ENCODE measurements around the gene CUL7.

Gene CUL7

DNA sequence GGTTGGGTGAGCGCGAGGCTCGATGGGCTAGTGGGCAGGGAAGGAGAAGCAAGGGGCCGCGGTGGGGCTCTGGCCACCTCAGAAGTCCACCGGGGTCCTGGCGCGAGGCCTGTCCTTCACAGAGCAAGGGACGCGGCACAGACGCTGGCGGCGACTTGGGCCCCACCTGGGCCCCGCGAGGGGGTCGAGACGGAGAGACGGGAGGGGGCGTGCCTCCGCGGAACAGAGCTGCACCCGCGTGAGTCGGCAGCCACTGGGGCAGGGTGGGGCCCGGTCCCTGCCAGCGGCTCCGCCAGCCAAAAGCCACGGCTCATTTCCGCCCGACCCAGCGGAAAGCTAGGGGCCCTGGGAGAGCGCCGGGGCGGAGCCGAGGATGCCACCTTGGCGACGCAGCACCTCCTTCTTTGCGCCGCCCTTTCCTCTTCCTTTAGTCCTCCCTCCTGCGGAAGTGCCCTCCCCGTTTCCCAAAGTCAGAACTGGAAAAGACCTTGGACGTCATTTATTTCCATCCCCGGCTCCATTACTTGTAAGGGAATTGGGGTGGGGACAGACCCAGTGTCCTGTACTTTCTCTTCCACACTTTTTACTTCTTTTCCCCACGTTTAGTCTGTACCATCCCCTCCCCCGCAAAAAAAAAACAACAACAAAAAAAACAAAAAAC lies at the start of gene CUL7:
Gene CUL7 (minus strand): TSS at position 307 of the 661 bp plus-strand sequence. CDS start 1,063 bp downstream, outside the sequence.
- DNase-seq (ENCODE audit: low read depth), result peak; percentile 98

DNA sequence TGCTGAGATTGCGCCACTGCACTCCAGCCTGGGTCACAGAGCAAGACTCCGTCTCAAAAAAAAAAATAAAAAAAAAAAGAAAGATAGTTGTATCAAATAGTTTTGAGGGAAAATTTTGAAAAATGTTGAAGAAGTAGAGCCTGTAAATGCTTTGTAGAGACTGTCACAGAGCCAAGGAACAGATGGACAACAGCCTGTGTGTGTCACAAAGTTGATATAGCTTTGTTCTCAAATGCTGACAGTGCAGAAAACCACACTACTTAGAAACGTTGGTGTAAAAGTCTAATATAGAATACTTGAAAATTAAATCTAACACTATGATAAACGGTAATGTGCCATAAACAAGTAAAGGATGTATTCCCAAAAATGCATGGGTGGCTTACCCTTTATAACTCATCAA lies 47.8 kb upstream of the CUL7 start:
- peak; percentile 29 for DNase-seq (ENCODE audit: low read depth)

DNA sequence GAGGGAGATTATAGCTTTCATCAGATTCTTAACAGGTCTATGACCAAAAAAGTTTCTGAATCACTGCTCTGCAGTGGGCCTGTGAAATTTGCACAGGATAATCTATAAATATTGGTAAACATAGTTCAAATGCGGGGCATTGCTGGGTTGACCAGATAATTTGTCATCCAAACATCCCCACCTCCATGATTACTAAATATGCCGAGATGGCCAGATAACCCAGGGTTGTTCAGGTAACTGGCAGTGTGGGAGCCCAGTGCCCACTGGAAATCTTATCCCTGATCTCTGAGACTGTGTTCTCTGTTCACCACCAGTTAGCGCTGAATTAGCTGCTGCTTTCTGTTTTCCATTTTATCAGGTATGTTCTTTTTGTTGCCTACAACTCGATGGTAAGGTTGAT lies 43.9 kb upstream of the CUL7 start:
- DNase-seq (ENCODE audit: low read depth), result no peak

DNA sequence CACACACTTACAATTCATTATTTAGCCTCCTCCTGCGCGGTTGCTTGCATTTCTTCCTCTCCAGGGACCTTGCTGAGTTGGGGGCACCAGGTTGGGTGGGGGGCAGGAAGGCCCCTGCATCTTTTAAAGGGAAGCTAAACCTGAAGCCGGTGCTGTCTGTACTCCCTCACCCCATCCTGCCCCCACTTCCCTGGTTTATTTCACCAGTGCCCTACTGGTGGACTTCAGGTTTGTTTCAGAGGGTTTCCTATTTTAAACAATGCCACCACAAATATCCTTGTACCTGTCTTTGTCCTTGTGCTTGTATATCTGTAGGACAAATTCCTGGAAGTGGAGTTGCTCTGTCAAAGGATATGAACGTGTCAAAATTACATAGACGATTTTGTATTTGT lies 43.4 kb upstream of the CUL7 start:
- DNase-seq (ENCODE audit: low read depth), result no peak

DNA sequence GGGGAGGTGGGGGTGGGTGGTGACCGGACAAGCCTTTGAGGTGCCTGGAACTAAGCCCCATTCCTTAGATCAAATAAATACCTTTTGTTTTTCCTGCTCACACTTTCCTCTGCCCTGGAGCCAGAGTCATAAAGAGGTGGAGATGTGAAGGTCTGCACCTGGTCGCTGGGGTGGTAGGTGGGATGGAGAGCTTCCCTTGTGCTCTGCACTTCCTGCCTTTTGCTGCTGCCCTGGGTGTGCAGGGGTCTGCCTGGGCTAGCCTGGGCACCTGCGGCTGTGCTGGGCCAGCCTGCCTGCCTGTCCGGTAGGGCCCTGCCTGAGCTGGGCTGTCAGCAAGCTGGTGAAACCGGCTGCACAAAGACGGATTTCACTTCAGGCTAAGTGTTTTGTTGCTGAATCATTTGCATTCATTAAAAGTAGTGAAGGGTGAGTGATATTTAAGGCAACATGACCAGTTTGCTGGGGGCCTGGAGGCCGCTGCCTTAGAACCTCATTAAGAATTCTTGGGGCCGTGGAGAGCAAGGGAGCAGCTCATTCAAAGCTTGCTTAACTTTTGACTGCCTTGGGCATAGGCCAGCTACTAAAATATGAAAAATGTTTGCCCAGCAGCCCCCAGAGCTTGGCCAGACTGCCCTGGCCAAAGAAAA lies 42.9 kb upstream of the CUL7 start:
- DNase-seq (ENCODE audit: low read depth), result peak; percentile 99

DNA sequence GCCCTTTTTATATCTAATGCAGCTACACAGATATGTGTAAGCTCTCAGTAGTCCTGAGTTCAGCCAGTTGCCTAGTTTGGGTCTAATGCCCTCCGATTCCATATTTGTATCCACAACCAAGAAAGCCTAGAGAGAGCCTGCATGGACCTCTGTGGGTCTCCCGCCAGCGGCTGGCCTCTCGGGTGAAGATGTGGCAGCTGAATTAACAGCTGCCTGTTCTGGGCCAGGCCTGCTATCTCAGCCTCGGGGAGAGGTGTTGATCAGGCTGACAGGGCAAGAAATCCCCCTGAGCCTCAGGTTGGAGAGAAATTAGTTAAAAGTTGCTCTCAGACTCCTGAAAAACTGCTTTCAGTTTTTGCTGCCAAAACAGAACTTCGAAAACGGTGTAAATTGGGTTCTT lies 42.3 kb upstream of the CUL7 start:
- no peak for DNase-seq (ENCODE audit: low read depth)

DNA sequence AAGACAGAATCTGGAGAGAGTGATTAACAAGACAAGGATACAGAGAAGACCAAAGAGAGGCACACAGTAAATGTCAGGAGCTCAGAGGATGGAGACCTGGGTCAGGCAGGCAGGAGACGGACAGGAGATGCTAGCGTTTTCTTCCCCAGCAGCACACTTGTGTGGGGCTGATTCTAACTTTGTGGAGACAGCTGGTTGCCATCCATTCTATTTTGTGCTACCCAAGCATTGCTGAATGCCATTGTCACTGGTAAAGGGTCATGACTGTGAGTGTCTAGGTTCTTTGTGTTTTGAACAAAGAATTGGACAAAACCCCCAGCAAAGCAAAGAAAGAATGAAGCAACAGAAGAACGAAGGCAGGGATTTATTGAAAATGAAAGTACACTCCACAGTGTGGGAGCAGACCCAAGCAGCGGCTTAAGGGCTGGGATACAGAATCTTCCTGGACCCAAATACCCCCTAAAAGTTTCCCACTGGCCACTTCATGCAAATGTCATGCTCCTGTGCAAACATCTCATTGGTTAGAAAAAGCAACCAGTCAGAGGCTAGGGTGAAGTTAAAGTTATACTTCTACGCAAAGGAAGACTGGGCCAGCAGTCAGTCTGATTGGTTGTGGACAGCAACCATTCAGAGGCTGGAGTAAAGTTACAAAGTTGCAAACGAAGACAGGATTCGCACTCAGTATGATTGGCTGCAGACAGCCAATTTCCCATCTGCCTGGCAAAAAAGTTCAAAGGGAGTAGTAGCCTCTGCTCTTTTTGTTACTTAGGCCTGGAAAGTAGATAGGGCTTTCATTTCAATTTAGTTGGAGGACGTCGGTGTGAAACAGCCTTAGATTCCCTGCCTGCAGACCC lies 40.0 kb upstream of the CUL7 start:
- DNase-seq (ENCODE audit: low read depth), result peak; percentile 90

DNA sequence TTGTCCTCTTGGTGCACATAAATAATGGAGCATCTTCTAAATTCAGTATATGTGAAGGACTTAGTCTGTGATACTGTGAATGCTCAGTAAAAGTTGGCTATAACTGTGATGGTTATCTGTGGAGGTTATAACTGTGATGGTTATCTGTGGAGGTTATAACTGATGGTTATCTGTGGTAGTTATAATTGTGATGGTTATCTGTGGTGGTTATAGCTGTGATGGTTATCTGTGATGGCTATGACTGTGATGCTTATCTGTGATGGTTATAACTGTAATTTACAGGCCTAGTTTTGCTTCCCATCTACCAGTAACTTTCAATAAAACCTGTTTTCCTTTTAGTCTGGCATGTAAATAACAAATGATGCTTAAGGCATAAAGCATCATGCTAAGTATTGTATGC lies 39.0 kb upstream of the CUL7 start:
- DNase-seq (ENCODE audit: low read depth), result no peak

DNA sequence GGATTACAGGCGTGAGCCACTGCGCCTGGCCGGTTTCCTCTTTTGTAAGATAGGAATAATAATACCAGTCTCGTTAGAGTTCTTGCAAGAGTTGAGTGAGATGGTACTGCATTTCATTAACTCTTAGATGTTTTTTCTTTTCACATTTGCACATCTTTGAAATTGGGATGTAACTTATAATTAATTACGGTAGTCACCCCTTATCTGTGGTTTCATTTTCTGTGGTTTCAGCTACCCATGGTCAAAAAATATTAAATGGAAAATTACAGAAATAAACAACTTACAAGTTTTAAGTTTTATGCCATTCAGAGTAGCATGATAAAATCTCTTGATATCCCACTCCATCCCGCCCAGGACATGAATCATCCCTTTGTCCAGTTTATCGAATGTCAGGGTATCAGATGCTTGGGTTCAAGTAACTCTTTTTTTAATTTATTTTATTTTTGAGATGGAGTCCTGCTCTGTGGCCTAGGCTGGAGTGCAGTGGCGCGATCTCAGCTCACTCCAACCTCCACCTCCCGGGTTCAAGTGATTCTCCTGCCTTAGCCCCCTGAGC lies 37.9 kb upstream of the CUL7 start:
- DNase-seq (ENCODE audit: low read depth), result peak; percentile 33

DNA sequence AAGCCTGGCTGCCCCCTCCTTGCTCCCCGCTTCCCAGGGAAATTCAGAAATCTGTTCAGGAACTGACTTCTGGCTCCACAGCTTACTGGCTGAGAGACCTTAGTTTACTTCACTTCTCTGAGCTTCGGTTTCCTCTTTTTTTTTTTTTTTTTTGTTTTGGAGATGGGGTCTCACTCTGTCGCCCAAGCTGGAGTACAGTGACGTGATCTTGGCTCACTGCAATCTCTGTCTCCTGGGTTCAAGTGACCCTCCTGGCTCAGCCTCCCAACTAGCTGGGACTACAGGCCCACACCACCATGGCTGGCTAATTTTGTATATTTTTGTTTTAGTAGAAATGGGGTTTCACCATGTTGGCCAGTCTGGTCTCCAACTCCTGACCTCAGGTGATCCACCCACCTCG lies 37.4 kb upstream of the CUL7 start:
- no peak for DNase-seq (ENCODE audit: low read depth)

DNA sequence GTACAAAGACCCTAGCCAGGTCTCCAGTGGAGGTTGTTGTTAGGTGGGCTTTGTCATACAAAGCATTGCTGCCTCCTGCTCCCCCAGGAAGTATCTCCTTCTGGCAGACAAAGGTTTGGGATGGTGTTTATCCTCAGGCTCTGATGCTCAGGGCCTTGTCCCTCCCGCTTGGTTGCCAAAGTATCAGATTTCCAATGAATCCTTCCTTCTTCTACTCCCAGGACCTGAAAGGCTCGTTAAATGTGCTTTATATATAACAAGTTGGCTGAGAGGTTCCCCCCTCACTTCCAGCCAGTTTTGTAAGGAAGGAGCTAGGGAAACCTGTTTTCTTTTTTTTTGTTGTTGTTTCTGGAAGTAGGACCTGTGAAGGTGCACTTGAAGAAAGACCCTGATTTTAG lies 36.9 kb upstream of the CUL7 start:
- peak; percentile 72 for DNase-seq (ENCODE audit: low read depth)

DNA sequence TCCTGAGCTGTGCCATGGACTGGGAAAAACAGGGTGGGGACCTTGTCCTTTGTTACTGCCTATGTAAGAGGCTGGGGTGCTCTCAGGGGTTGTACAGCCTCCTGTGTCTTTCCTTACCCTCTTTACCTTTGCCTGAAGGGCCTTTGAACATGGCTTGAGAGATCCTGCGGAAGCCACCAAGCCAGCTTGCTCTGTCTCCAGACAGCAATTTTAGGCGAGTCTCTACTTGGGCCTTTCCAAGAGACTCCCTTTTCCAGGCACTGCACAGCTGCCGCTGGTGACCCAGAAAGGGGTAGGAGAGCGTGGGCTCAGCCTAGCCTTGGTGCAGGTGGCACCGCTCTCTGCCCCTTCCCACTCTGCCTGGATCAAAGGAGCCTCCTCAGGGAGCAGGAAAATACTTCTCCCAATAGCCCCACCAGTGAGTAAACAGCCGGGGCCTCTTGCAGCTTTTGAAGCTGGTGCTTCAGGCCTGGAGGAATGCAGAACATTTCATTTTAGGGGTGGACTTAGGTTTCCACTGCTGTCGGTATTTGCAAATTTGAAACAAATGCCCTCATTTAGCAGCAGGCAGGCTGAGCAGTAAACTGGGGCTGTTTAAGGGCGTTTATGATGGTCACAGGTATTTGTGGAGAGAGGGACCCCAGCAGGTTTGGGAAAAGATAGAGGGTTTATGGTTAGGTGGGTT lies 36.4 kb upstream of the CUL7 start:
- DNase-seq (ENCODE audit: low read depth), result peak; percentile 59

DNA sequence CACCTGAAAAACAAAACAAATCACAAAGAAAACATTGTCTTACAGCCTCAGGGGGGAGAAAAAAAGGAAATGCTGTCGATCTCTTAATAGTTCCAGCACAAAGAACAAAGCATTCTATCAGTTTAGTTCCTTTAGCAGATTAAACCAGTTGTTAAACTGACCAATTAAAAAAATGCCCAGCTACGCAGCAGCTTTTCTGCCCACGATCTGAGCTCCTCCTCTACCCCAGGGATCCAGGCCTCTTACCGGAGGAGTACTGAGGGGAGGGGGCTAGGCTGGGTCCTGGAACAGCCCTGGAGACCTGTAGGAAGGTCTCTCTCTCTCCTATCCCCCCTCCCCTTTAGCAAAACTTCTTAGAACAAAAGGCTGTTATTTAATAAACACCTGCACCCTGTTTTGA lies 35.8 kb upstream of the CUL7 start:
- no peak for DNase-seq (ENCODE audit: low read depth)

DNA sequence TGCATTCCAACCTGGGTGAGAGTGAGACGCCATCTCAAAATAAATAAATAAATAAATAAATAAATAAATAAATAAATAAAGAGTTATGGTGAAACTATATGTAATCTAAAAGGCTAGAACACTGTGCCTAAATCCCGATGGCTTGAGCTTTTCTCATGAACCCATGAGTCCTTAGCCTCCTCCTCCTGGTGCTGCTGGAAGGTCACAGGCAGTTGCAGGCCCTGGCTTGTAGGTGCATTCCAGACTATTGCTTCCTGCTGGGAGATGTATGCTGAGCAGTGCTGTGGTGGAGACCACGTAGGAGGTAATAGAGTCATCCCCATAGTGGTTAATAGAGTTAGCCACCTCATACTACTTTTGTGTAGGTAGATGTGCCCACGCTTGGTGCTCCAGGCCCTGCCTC lies 35.0 kb upstream of the CUL7 start:
- DNase-seq (ENCODE audit: low read depth), result peak; percentile 31

DNA sequence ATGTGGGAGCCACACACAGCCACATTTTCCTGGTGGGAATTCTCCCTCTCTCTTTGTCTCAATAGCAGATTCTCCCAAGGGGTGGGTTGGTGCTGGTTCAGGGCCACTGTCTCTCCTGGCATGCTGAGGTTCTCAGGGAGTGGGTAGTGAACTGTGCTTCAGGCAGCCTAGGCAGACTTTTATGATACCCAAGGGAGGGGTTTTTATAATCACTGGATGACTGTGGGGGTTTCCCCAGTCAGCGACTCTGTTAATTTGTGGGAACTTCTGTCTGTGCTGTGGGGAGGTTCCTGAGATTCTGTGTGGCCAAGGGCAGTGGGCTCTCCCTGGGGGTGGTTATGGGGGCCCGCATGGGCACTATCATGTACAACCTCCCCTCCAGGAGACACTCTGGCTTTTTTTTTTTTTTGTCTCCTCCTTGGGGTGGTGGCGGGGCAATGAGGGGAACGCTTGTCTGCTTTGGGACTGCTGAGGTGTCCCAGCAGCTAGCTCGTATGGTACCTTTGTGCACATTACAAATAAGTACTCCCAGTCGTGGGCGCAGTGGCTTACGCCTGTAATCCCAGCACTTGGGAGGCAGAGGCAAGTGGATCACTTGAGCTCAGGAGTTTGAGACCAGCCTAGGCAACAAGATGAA lies 32.5 kb upstream of the CUL7 start:
- no peak for DNase-seq (ENCODE audit: low read depth)

DNA sequence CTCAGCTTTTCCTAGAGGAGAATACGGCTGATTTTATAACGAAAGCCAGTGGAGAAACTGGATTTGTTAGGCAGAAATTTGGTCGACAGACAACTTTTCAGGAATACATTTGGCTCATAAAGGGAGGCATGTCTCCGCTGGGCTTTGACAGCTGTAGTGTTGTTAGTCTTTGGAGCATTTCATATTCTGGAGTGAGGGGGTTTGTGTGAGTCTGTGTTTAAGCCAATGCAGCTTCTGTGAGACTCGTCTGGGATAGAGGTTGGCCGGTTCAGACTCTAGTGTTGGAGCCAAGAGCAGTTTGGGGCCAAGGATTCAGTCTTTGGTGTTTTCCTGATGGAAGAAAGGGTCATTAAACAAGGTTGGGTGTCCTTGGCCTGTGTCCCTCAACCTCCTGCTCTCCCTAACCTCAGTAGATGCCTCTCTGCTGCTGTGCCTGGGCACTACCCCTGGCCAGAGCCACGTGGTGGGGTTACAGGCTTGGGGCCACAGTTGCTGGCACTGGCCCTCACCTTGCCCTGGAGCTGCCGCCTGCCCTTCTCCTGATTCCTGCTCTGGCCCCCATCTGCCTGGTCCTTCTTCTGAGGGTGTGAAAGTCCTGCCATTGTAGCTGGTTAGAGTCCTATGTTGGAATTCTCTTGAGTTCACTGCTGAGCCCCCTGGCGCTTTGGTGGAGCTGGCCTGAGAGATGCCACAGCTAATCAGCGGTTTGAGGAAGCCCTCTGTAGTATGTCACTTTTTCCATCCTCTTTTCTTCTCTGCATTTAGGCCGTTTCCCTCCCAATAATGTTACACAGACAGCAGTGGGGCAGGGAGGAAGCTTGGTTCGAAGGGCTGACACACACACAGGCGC lies 29.4 kb upstream of the CUL7 start:
- DNase-seq (ENCODE audit: low read depth), result peak; percentile 52

DNA sequence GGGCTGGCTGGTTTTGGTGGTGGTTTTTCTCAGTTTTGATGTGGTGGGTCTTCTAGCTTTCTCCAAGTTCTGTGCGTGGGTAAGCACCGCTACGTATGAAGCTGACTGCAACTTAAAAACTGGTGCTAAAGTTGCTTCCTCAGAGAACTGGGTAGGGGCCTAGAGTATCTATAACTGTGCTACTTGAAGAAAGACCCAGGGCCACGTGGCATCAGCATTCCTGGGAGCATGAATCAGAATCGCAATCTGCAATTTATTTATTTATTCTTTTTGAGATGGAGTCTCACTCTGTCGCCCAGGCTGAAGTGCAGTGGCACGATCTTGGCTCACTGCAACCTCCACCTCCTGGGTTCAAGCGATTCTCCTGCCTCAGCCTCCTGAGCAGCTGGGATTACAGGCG lies 28.3 kb upstream of the CUL7 start:
- DNase-seq (ENCODE audit: low read depth), result peak; percentile 75

DNA sequence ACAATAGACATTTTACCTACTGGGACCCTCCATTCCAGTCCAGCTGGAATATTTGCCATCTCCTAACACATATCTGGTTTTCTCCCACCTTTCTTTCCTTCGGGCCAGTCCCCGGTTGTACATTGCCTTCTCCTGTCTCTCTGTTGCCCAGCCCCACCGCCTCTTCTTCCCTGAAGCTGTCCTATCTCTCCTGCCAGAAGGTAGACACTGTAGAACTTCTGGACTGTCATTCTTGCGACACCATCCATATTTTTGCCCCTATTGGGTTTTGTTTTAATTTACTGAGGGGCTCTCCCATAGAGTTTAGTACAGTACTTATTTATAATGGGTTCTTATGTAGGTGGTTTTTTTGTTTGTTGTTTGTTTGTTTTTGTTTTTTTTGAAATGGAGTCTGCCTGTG lies 27.4 kb upstream of the CUL7 start:
- DNase-seq (ENCODE audit: low read depth), result no peak

DNA sequence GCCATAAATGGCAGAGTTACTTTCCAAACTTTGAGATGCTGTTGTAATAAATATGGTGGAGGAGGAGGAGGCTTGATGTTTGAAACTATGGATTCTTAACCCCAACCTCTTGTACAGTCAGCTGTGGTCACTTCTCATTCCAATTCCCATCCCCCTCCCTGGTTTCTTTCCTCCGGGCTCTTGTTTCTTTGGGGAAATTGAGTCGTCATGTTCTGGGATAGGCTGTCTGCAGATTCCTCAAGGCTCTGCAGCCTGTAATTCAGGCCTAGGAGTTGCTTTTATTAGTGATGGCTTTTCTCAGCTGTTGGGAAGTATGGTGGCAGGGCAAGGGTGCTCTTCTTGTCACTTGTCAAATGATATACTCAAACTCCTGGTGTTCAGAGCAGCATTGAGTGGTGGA lies 25.0 kb upstream of the CUL7 start:
- peak; percentile 97 for DNase-seq (ENCODE audit: low read depth)

DNA sequence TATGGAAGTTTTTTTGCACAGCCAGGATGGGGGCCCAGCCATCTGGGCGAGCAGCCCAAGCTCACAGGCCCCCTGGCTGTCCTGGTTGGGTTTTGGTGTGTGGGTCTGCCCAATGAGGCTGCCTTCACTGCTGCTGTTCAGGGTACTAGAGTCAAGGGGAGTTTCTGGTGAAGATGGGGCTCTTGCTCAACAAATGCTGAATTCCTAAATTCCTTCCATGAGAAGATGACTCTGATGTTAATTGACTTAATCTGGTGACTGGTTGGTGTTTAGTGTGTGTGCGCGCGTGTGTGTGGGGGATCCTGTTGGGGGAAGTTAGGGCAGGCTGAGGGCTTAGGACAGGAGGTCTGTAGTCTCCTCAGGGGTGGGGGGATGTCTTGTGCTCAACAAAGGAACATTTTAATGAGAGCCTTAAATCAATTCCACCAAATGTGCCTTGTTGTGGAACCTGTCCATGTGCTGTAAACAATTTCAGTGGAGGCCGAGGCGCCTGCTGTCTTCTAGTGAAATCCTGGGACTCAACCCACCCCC lies 24.4 kb upstream of the CUL7 start:
- peak; percentile 91 for DNase-seq (ENCODE audit: low read depth)
